ENCODE measurements around the gene SNX20.

The SNX20 gene

GRCh38 chr16:50636753-50637374 lies 44.2 kb downstream of the SNX20 start:
- DNase-seq (ENCODE audit: low spot score) (no peak), FAIRE-seq (no peak)

GRCh38 chr16:50635505-50636392 lies 45.4 kb downstream of the SNX20 start:
- DNase-seq (ENCODE audit: low spot score) (no peak), FAIRE-seq (no peak)

DNA sequence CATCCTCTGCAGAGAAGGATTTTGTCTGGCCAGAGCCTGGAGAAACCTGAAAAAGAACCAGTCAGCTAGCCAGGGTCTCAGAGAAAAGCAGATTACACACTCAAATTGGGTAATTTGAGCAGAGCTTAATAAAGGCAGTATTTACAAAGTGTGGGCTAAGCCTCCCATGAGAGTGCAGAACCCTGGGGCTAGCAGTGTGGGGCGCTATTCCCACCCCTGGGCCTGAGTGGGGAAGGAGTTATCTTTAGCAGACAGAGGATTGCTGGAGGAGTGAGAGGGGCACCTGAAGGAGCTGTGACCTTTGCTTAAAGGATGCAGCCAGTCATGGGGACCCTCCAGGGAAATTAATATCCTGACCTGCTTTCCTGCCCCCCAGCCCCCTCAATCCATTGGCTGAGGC lies 46.2 kb downstream of the SNX20 start:
- FAIRE-seq (no peak), DNase-seq (ENCODE audit: low spot score) (no peak)

- no peak for DNase-seq (ENCODE audit: low spot score)
- no peak for FAIRE-seq
These were observed 47.0 kb downstream of the SNX20 start for GRCh38 chr16:50634090-50634489.

DNA sequence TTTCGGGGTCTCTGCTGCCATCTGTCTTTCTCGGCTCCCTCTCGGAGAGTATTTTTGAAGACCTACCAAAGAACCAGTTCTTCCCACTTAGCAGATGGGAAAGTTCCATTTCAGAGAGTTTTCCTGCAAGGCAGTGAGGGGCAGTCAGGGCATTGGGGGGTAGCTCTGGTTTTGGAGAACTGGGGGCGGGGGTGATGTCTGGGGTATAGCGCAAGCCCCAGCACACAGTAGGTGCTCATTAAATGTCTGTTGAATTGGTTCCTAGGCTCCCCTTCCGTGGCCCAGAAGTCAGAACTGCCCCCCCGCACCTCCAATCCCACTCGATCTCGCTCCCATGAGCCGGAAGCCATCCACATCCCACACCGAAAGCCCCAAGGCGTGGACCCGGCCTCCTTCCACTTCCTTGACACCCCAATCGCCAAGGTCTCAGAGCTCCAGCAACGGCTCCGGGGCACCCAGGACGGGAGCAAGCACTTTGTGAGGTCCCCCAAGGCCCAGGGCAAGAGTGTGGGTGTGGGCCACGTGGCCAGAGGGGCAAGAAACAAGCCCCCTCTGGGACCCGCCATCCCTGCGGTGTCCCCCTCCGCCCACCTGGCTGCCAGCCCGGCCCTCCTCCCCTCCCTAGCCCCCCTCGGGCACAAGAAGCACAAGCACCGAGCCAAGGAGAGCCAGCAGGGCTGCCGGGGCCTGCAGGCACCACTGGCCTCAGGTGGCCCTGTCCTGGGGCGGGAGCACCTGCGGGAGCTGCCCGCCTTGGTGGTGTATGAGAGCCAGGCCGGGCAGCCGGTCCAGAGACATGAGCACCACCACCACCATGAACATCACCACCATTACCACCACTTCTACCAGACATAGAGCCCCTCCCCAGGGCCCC lies 47.9 kb downstream of the SNX20 start:
- DNase-seq (ENCODE audit: low spot score) (no peak), FAIRE-seq (no peak)

- FAIRE-seq (no peak), DNase-seq (ENCODE audit: low spot score) (no peak)
These were observed 49.0 kb downstream of the SNX20 start for GRCh38 chr16:50631985-50632576.

DNA sequence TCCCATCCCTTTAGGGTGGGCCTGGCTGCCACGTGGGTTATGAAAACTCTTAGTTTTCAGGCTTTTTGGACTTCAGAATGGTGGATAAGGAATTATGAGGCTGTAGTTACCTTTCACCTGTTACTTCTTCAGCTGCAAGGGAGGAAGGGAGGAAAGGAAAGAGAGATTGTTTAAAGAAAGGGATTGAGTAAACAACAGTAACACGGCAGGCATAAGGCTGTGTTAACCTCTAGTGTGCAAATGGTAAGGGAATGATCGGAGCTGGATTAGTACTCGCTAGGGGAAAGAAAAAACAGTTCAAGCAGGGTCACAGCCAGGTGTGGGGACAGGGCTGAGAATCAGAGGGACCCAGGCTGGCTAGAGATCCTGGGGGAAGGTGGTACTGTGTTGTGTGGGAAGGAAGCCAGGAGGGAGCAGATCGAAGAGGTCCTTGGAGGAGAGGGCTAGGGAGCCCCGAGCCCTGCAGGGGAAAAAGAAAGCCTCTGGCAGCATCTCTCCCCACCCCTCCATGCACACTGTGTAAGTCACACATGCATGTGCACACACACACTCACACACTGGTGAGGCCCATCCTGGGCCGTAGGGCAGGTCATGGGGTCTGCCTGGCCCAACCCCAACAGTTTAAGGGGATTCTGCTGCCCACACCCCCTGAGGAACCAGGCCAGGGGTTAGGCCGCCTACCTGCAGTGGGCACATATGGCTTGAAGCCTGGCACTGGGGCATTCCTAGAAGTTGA lies 49.7 kb downstream of the SNX20 start:
- FAIRE-seq: no peak

DNA sequence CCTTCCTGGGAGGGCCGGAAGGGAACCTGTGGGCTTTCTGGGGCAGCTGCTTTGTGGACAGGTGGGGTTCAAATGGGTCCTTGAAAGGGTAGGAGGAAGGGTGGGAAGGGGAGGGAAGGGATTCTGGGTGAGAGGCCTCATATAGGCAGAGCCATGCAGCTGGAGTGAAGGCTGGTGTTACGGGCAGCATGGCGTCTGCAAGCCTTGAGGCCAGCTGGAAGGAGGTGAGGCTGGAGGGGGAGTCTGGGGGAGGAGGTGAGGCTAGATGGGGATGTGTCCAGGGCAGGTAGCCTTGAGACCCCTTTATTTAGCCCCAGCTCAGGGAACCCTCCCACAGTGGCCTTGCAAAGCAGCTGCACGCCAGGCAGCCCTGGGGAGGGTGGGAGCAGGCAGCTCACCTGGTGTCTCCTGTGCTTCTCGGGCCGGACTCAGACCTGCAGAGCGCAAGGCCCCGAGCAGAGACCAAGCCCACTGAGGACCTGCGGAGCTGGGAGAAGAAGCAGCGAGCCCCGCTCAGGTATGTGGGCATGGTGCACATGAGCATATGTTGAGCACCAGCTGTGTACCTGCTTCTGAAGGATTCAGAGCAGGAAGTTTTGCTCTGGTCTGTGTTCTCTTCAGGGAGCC lies 50.6 kb downstream of the SNX20 start:
- DNase-seq (ENCODE audit: low spot score) (no peak), FAIRE-seq (no peak)

More for the DNA sequence above, 49.7 kb downstream of the SNX20 start:
- no peak for DNase-seq (ENCODE audit: low spot score)

GRCh38 chr16:50629334-50629733 lies 51.8 kb downstream of the SNX20 start:
- DNase-seq (ENCODE audit: low spot score) (no peak), FAIRE-seq (no peak)

DNA sequence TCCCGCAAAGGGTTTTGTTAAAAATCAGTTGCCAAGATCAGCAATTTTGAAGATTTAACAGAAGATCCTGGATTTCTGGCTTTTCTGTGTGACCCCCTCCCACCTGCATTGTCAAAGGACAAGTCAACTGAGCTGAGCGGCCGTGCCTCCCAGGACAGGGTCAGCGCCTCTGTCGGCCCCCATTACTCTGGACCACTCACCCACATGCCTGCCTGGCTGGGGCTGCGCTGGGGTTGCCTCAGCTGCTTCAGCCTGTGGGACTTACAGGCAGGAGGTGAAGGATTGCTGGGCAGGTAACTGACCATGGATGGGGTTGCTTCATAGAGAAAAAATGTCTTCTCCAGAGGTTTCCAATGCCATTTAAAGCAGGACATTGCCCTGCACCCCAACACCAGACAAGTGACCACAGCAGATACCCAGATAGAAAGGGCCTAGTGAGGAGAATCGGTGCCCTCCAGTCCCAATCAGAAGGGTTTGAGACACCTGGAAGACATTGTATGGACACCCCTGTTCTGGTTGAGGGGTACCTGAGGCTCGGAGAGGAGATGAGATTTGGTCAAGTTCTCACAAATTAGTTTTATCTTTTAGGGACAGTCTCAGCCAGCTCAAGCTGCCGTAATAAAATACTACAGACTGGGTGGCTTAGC lies 52.8 kb downstream of the SNX20 start:
- FAIRE-seq (no peak), DNase-seq (ENCODE audit: low spot score) (no peak)

- no peak for FAIRE-seq
- DNase-seq (ENCODE audit: low spot score): no peak
These were observed 53.7 kb downstream of the SNX20 start for GRCh38 chr16:50627419-50627818.

DNA sequence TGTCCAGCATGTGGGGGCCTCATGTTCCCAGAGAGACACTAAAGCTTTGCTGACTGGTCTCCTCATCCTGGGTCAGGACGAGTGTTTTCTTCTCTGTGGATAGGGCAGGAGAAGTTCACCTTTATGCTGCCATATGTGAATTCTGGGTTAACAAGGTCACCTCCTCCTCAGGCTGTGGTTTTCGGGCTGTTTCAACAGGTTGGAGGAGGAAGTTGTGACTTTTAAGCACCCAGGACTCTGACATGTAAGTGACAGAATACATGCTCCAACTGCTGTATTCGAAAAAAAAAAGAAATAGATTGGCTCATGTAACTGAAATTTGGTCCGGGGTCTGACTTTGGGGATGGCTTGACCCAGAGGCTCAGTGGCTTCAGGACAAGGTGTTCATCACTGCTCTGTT lies 54.2 kb downstream of the SNX20 start:
- no peak for FAIRE-seq
- DNase-seq (ENCODE audit: low spot score): no peak

- DNase-seq (ENCODE audit: low spot score): no peak
- no peak for FAIRE-seq
These were observed 55.7 kb downstream of the SNX20 start for GRCh38 chr16:50625374-50625773.

GRCh38 chr16:50624449-50624970 lies 56.6 kb downstream of the SNX20 start:
- FAIRE-seq: no peak
- DNase-seq (ENCODE audit: low spot score): no peak

DNA sequence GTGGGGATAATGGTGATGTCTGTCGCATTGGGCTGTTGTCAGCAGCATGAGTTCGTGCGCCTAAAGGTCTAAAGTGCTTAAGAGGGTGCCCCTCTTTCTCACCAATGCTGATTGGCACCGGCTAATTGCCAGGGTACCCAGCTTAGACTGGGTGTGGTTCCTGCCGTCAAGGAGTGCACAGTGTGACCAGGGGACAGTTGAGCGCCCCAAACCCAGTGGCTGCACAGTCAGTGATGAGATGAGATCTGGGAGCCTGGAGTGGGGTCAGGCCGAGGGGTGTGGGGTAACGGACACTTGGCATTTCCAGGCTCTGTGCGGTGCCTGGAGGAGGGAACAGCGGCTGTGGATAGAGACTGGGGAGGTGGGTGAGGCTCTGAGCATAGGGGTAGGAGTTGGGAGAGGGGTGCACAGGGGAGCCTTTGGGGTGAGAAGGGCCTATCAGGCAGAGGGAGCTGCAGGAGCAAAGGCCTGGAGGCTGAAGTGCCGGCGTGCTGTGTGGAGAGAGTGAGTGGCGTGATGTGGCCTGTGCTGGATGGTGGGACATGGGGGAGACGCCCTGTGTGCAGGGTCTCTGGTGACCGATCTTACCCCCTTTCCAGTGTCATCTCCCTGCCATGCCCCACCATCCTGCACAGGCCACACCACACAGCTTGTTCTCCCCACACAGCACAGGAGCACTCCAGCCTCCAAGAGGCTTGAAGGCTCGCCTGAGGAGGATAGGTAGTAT lies 58.3 kb downstream of the SNX20 start:
- no peak for DNase-seq (ENCODE audit: low spot score)
- no peak for FAIRE-seq

GRCh38 chr16:50622029-50622428 lies 59.1 kb downstream of the SNX20 start:
- DNase-seq (ENCODE audit: low spot score) (no peak), FAIRE-seq (no peak)
